SK-N-MC (cell line): Measurements from ENCODE around the gene PALB2.

Experiments
- DNase-seq: peaks from one replicate; pipeline ENCODE4 v3.0.0-alpha.2; 2011; ENCODE audit warnings: low read depth, low spot score
- H3K27ac ChIP-seq: fragments of 200-600 bp; sonication (generic); 2 replicates; pipeline ENCODE4 v1.5.1; 2016; ENCODE audit warnings: mixed run types
- H3K36me3 ChIP-seq: fragments of 200-600 bp; sonication (generic); 2 replicates; pipeline ENCODE4 v1.6.1; 2017; ENCODE audit warnings: antibody characterized with exemption, low read length, mixed read lengths; ENCODE audit not compliant: insufficient read depth
- H3K4me3 ChIP-seq: fragments of 200-600 bp; sonication (generic); 2 replicates; pipeline ENCODE4 v1.5.1; 2016
- H3K9ac ChIP-seq: fragments of 200-600 bp; sonication (generic); 2 replicates; pipeline ENCODE4 v1.8.0; 2017; ENCODE audit warnings: mixed run types, mixed read lengths; ENCODE audit not compliant: insufficient read length
- H3K9me3 ChIP-seq: fragments of 200-600 bp; sonication (generic); 2 replicates; pipeline ENCODE4 v1.6.1; 2017; ENCODE audit warnings: low read depth, mild to moderate bottlenecking, antibody characterized with exemption, low read length, moderate library complexity, mixed read lengths
- EZH2 ChIP-seq: fragments of 200-600 bp; sonication (generic); IDR thresholded peaks from one replicate; pipeline ENCODE4 v1.6.1; 2017; ENCODE audit warnings: antibody characterized with exemption
- FOXP2 ChIP-seq: optimal IDR thresholded peaks from 2 replicates; pipeline ENCODE3; 2011; ENCODE audit warnings: mild to moderate bottlenecking, moderate library complexity; ENCODE audit not compliant: insufficient read depth; ENCODE audit errors: extremely low read length, control extremely low read depth
- POLR2AphosphoS5 ChIP-seq: IDR thresholded peaks from 2 replicates; pipeline ENCODE4 v1.6.1; 2012; ENCODE audit warnings: mild to moderate bottlenecking, low read depth, low read length, borderline replicate concordance

The PALB2 gene

GRCh38 chr16:23570992-23571632 is 70.0 kb downstream of the PALB2 start:
- no peak overlapping the region for H3K27ac ChIP-seq
- no peaks in the 10 kb centered on the region for H3K9me3 ChIP-seq
- no peak overlapping the region for H3K4me3 ChIP-seq
- TF ChIP-seq POLR2AphosphoS5 (no peak), FOXP2 (no peak), EZH2 (no peak)
- no peak for DNase-seq
- H3K36me3 ChIP-seq: peaks cover 74% of the 10 kb centered on the region
- H3K9ac ChIP-seq: no peak overlapping the region

DNA sequence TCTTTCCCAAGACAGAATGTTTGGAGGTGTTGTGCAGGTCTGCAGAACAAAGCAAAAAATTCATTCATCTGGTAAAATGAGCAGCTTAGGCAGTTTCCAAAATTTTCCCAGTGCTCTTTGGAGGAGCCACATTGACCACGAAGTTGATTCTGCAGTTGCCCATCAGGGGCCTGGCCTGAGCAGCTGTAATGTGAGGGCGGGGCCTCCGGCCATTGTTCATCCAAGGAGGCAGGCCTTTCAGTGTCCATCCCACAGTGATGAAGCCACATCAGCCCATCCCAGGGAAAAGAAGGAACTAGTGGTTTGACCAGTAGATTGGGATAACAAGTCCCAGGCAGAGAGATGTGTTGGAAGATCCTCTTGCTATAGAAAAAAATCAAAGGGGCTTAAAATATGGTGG is 73.5 kb downstream of the PALB2 start:
- Histone ChIP-seq H3K36me3 (peaks cover 88% of the 10 kb centered on the region), H3K9ac (no peak overlapping the region), H3K4me3 (no peak overlapping the region), H3K9me3 (no peaks in the 10 kb centered on the region), H3K27ac (no peak overlapping the region)
- no peak for DNase-seq
- TF ChIP-seq FOXP2 (no peak), EZH2 (no peak), POLR2AphosphoS5 (no peak)

GRCh38 chr16:23566724-23567123 is 74.4 kb downstream of the PALB2 start:
- no peak overlapping the region for H3K9ac ChIP-seq
- H3K4me3 ChIP-seq: no peak overlapping the region
- DNase-seq: no peak
- no peak for TF ChIP-seq EZH2
- no peak for TF ChIP-seq FOXP2
- TF ChIP-seq POLR2AphosphoS5: no peak
- no peak overlapping the region for H3K27ac ChIP-seq
- no peaks in the 10 kb centered on the region for H3K9me3 ChIP-seq
- peaks cover 91% of the 10 kb centered on the region for H3K36me3 ChIP-seq

GRCh38 chr16:23564575-23565363 is 76.3 kb downstream of the PALB2 start:
- H3K4me3 ChIP-seq: no peak overlapping the region
- no peak overlapping the region for H3K27ac ChIP-seq
- no peak for DNase-seq
- peaks cover 91% of the 10 kb centered on the region for H3K36me3 ChIP-seq
- no peak for TF ChIP-seq FOXP2
- TF ChIP-seq EZH2: no peak
- TF ChIP-seq POLR2AphosphoS5: no peak
- no peak overlapping the region for H3K9ac ChIP-seq
- no peaks in the 10 kb centered on the region for H3K9me3 ChIP-seq

- Histone ChIP-seq H3K27ac (no peak overlapping the region), H3K9me3 (no peaks in the 10 kb centered on the region), H3K9ac (no peak overlapping the region), H3K36me3 (peaks cover 89% of the 10 kb centered on the region), H3K4me3 (no peak overlapping the region)
- DNase-seq: no peak
- TF ChIP-seq FOXP2 (no peak), POLR2AphosphoS5 (no peak), EZH2 (no peak)
Observed at GRCh38 chr16:23563186-23563585, 77.9 kb downstream of the PALB2 start.

- Histone ChIP-seq H3K36me3 (peaks cover 82% of the 10 kb centered on the region), H3K4me3 (no peak overlapping the region), H3K27ac (no peak overlapping the region), H3K9me3 (no peaks in the 10 kb centered on the region), H3K9ac (no peak overlapping the region)
- DNase-seq: no peak
- TF ChIP-seq POLR2AphosphoS5 (no peak), EZH2 (no peak), FOXP2 (no peak)
Observed at GRCh38 chr16:23562505-23562904, 78.6 kb downstream of the PALB2 start.

DNA sequence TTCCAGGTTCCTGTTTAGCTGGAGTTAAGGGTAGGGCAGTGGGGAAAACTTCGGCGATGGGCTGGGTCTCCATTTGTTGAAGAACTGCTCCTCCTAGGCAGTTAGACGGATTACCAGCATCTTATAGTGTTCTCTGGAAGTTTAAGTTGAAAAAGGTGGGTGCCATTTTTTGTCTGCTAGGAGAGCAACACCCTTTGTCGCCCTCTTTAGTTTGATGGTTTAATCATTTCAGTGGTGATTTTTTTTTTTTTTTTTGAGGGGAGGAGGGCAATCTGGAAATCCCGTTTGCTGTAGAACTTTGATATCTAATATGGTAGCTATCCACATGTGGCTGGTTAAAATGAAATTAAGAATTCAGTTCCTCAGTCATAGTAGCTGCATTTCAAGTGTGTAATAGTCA is 79.5 kb downstream of the PALB2 start:
- H3K36me3 ChIP-seq: peaks cover 73% of the 10 kb centered on the region

DNA sequence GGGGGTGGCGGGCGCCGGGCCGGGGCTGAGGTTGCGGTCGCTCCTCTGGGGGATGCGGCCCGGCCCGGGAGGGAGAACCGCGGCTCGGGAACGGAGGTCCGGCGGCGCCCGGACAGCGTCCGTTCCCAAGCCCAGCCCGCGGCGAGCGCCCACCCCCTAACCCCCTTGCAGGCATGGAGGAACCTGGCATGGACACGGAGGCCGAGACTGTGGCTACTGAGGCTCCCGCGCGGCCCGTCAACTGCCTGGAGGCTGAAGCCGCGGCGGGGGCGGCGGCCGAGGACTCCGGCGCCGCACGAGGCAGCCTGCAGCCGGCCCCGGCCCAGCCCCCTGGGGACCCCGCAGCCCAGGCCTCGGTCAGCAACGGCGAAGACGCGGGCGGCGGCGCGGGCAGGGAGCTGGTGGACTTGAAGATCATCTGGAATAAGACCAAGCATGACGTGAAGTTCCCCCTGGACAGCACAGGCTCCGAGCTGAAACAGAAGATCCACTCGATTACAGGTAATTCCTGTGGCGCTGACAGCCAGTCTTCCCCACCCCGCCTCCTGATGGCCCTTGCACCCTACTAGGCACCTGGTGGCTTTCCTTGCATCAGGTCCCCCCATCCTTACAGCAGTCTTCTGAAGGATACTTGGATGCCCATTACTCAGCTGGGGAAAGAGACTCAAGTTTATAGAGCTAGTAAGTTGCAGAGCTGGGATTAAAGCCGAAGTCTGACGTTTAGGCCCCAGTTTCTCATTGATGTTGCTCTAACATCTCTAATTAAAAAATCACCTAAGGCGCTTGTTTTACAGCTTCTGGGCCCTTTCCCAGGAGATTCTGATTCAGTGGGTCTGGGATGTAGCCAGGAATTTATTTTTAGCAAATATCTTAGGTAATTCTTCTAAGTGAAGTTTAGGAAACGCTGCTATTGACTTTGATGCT is 83.1 kb downstream of the PALB2 start:
- Histone ChIP-seq H3K27ac (peak overlapping the region; percentile 80), H3K9me3 (no peaks in the 10 kb centered on the region), H3K36me3 (peaks cover 45% of the 10 kb centered on the region), H3K9ac (peak overlapping the region; percentile 95), H3K4me3 (peak overlapping the region; percentile 77)
- TF ChIP-seq EZH2 (no peak), FOXP2 (no peak), POLR2AphosphoS5 (no peak)
- no peak for DNase-seq

More for the DNA sequence above, 79.5 kb downstream of the PALB2 start:
- no peak overlapping the region for H3K9ac ChIP-seq
- H3K27ac ChIP-seq: no peak overlapping the region
- no peak for DNase-seq
- TF ChIP-seq POLR2AphosphoS5 (no peak), EZH2 (no peak), FOXP2 (no peak)
- H3K9me3 ChIP-seq: no peaks in the 10 kb centered on the region
- no peak overlapping the region for H3K4me3 ChIP-seq
